Measurements from ENCODE around the gene C1orf167.

DNA sequence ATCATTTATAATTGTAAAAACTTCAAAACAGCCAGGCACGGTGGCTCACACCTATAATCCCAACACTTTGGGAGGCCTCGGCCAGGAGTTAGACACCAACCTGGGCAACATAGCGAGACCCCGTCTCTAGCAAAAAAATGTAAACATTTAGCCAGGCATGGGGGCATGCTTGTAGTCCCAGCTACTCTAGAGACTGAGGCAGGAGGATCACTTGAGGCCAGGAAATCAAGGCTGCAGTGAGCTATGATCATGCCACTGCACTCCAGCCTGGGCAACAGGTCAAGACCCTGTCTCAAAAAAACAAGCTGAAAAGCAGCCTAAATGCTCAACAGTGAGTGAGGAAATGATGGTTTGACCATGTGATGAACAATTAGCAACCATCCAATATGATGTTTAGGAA lies 7.3 kb downstream of the C1orf167 start:
- TF ChIP-seq, protein P1, sequence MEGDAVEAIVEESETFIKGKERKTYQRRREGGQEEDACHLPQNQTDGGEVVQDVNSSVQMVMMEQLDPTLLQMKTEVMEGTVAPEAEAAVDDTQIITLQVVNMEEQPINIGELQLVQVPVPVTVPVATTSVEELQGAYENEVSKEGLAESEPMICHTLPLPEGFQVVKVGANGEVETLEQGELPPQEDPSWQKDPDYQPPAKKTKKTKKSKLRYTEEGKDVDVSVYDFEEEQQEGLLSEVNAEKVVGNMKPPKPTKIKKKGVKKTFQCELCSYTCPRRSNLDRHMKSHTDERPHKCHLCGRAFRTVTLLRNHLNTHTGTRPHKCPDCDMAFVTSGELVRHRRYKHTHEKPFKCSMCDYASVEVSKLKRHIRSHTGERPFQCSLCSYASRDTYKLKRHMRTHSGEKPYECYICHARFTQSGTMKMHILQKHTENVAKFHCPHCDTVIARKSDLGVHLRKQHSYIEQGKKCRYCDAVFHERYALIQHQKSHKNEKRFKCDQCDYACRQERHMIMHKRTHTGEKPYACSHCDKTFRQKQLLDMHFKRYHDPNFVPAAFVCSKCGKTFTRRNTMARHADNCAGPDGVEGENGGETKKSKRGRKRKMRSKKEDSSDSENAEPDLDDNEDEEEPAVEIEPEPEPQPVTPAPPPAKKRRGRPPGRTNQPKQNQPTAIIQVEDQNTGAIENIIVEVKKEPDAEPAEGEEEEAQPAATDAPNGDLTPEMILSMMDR (IDR thresholded peaks at IDR 0.05; ENCODE audit: low read depth, low read length), result no peak
- no peak for TF ChIP-seq EZH2phosphoT487 (IDR thresholded peaks at IDR 0.05; ENCODE audit: low read depth)

Measured in OCI-LY3 (cell line).